ENCODE measurements around the gene MRPS22. TPM values are rescaled to one million over a fixed set of nuclear protein-coding genes. Genes with fewer than 3 reads are reported as not detected.

MRPS22 gene
- total RNA-seq, 1 donor from 2014 or later, result 38.1 TPM

- DNase-seq (ENCODE audit: low spot score), result no peak
- no peaks in the 10 kb centered on the region for H3K4me1 Mint-ChIP-seq (ENCODE audit: unreplicated experiment)
- no peak overlapping the region for H3K27ac Mint-ChIP-seq (ENCODE audit: unreplicated experiment)
- no peaks in the 10 kb centered on the region for H3K9me3 Mint-ChIP-seq (ENCODE audit: unreplicated experiment)
- H3K27me3 Mint-ChIP-seq (ENCODE audit: unreplicated experiment), result no peaks in the 10 kb centered on the region
- TF ChIP-seq, protein P1, sequence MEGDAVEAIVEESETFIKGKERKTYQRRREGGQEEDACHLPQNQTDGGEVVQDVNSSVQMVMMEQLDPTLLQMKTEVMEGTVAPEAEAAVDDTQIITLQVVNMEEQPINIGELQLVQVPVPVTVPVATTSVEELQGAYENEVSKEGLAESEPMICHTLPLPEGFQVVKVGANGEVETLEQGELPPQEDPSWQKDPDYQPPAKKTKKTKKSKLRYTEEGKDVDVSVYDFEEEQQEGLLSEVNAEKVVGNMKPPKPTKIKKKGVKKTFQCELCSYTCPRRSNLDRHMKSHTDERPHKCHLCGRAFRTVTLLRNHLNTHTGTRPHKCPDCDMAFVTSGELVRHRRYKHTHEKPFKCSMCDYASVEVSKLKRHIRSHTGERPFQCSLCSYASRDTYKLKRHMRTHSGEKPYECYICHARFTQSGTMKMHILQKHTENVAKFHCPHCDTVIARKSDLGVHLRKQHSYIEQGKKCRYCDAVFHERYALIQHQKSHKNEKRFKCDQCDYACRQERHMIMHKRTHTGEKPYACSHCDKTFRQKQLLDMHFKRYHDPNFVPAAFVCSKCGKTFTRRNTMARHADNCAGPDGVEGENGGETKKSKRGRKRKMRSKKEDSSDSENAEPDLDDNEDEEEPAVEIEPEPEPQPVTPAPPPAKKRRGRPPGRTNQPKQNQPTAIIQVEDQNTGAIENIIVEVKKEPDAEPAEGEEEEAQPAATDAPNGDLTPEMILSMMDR (IDR thresholded peaks at IDR 0.05; ENCODE audit: unreplicated experiment), result no peak
- no peaks in the 10 kb centered on the region for H3K36me3 Mint-ChIP-seq (ENCODE audit: low read depth, unreplicated experiment)
- no peak overlapping the region for H3K4me3 Mint-ChIP-seq (ENCODE audit: unreplicated experiment)
Measured at GRCh38 chr3:139338405-139338804, 5.4 kb upstream of the MRPS22 start.

DNA sequence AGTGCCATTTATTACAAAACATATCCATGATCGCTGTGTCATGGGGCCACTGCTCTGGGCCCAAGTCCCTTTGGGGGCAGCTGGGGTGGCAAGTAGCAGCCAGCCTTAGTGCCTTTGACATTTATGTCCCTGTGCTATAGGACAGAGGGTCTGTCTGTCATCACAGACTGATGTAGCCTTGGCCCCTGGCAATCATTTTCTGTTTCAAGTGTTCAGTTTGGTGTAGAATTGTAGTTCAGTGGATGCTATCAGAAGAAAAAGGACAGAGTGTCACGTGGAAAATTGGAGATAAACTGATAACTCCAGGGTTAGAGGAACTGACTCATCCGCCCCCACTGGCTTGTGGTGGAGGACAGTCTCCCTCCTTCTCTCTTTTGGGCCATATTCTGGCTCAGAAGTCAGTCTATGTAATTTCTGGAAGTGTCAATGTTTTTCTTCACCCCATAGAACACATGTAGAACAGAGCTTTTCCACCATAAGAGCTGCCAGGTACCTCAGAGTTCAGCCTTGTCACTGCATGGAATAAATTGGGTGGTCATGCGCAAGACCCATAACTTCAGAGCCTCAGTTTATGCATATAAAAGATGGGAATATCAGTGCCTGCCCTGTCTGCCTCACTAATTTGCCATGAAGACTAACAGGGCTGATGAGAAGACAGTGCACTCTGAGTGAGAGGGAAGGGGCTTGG is 4.5 kb upstream of the MRPS22 start:
- Mint-ChIP-seq H3K9me3 (ENCODE audit: unreplicated experiment) (no peaks in the 10 kb centered on the region), H3K4me1 (ENCODE audit: unreplicated experiment) (no peaks in the 10 kb centered on the region), H3K36me3 (ENCODE audit: low read depth, unreplicated experiment) (no peaks in the 10 kb centered on the region), H3K27me3 (ENCODE audit: unreplicated experiment) (no peaks in the 10 kb centered on the region), H3K4me3 (ENCODE audit: unreplicated experiment) (no peak overlapping the region), H3K27ac (ENCODE audit: unreplicated experiment) (no peak overlapping the region)
- no peak for DNase-seq (ENCODE audit: low spot score)
- TF ChIP-seq, protein P1 (IDR thresholded peaks at IDR 0.05; ENCODE audit: unreplicated experiment), result no peak

- Mint-ChIP-seq H3K4me1 (ENCODE audit: unreplicated experiment) (no peaks in the 10 kb centered on the region), H3K27me3 (ENCODE audit: unreplicated experiment) (no peaks in the 10 kb centered on the region), H3K9me3 (ENCODE audit: unreplicated experiment) (no peaks in the 10 kb centered on the region), H3K4me3 (ENCODE audit: unreplicated experiment) (no peak overlapping the region), H3K27ac (ENCODE audit: unreplicated experiment) (no peak overlapping the region), H3K36me3 (ENCODE audit: low read depth, unreplicated experiment) (no peaks in the 10 kb centered on the region)
- TF ChIP-seq, protein P1 (IDR thresholded peaks at IDR 0.05; ENCODE audit: unreplicated experiment), result no peak
- no peak for DNase-seq (ENCODE audit: low spot score)
Measured at GRCh38 chr3:139340784-139341183, 3.0 kb upstream of the MRPS22 start.

- Mint-ChIP-seq H3K27me3 (ENCODE audit: unreplicated experiment) (no peaks in the 10 kb centered on the region), H3K36me3 (ENCODE audit: low read depth, unreplicated experiment) (no peaks in the 10 kb centered on the region), H3K9me3 (ENCODE audit: unreplicated experiment) (no peaks in the 10 kb centered on the region), H3K27ac (ENCODE audit: unreplicated experiment) (no peak overlapping the region), H3K4me3 (ENCODE audit: unreplicated experiment) (no peak overlapping the region), H3K4me1 (ENCODE audit: unreplicated experiment) (no peaks in the 10 kb centered on the region)
- DNase-seq (ENCODE audit: low spot score), result no peak
- TF ChIP-seq, protein P1 (IDR thresholded peaks at IDR 0.05; ENCODE audit: unreplicated experiment), result no peak
Measured at GRCh38 chr3:139342054-139342453, 1.8 kb upstream of the MRPS22 start.

- H3K27ac Mint-ChIP-seq (ENCODE audit: unreplicated experiment), result no peak overlapping the region
- H3K36me3 Mint-ChIP-seq (ENCODE audit: low read depth, unreplicated experiment), result peaks cover 16% of the 10 kb centered on the region
- no peaks in the 10 kb centered on the region for H3K9me3 Mint-ChIP-seq (ENCODE audit: unreplicated experiment)
- no peak overlapping the region for H3K4me3 Mint-ChIP-seq (ENCODE audit: unreplicated experiment)
- no peak for DNase-seq (ENCODE audit: low spot score)
- H3K27me3 Mint-ChIP-seq (ENCODE audit: unreplicated experiment), result no peaks in the 10 kb centered on the region
- TF ChIP-seq, protein P1 (IDR thresholded peaks at IDR 0.05; ENCODE audit: unreplicated experiment), result no peak
- no peaks in the 10 kb centered on the region for H3K4me1 Mint-ChIP-seq (ENCODE audit: unreplicated experiment)
Measured at GRCh38 chr3:139346771-139347170, 3.0 kb downstream of the MRPS22 start.
